HepG2 (cell line): Measurements from ENCODE around the gene MISP3. TPM values are rescaled to one million over a fixed set of nuclear protein-coding genes. Genes with fewer than 3 reads are reported as not detected.

Source experiments
- ARID2 ChIP-seq: sonication (generic); formaldehyde crosslinking; IDR thresholded peaks from 2 replicates; pipeline ENCODE4 v1.8.1; 2022; ENCODE audit warnings: mild to moderate bottlenecking, missing genetic modification reagents, borderline replicate concordance
- CAMTA2 ChIP-seq: sonication (generic); formaldehyde crosslinking; IDR thresholded peaks from 2 replicates; pipeline ENCODE4 v1.4.0; 2020; ENCODE audit warnings: mild to moderate bottlenecking, missing genetic modification reagents, borderline replicate concordance
- CENPBD1 ChIP-seq: sonication (generic); formaldehyde crosslinking; IDR thresholded peaks from 2 replicates; pipeline ENCODE4 v1.8.0; 2022; ENCODE audit warnings: missing genetic modification reagents, low read depth, mild to moderate bottlenecking, borderline replicate concordance
- EED ChIP-seq: sonication (generic); formaldehyde crosslinking; IDR thresholded peaks from 2 replicates; pipeline ENCODE4 v1.5.0; 2020; ENCODE audit warnings: mild to moderate bottlenecking, missing genetic modification reagents
- ETV5 ChIP-seq: IDR thresholded peaks from 2 replicates; pipeline ENCODE4 v1.6.1; 2018; ENCODE audit warnings: missing biosample characterization, missing genetic modification reagents, inconsistent platforms, borderline replicate concordance
- MYNN ChIP-seq: sonication (generic); formaldehyde crosslinking; IDR thresholded peaks from 2 replicates; pipeline ENCODE4 v1.4.0; 2020; ENCODE audit warnings: mild to moderate bottlenecking, low read depth, missing genetic modification reagents
- PHB2 ChIP-seq: fragments of 450-650 bp; IDR thresholded peaks from 2 replicates; pipeline ENCODE4 v1.6.1; 2018; ENCODE audit not compliant: partially characterized antibody
- PHF8 ChIP-seq: sonication (generic); formaldehyde crosslinking; IDR thresholded peaks from 2 replicates; pipeline ENCODE4 v1.5.0; 2020; ENCODE audit warnings: missing genetic modification reagents
- POLR2G ChIP-seq: fragments of 200-400 bp; formaldehyde crosslinking; IDR thresholded peaks from 2 replicates; pipeline ENCODE4 v1.6.1; 2018; ENCODE audit warnings: mild to moderate bottlenecking, low read depth, low read length, moderate library complexity
- U2AF1 ChIP-seq: fragments of 200-400 bp; formaldehyde crosslinking; optimal IDR thresholded peaks from 2 replicates; pipeline ENCODE3; 2017; ENCODE audit warnings: mild to moderate bottlenecking, low read depth, low read length
- ZBED4 ChIP-seq: sonication (generic); formaldehyde crosslinking; IDR thresholded peaks from 2 replicates; pipeline ENCODE4 v1.4.0; 2020; ENCODE audit warnings: missing genetic modification reagents, borderline replicate concordance
- ZNF263 ChIP-seq: sonication (generic); formaldehyde crosslinking; IDR thresholded peaks from 2 replicates; pipeline ENCODE4 v1.4.0; 2020; ENCODE audit warnings: missing genetic modification reagents
- ZNF547 ChIP-seq: sonication (generic); formaldehyde crosslinking; IDR thresholded peaks from 2 replicates; pipeline ENCODE4 v1.5.1; 2020; ENCODE audit warnings: mild to moderate bottlenecking, missing genetic modification reagents
- ZNF792 ChIP-seq: IDR thresholded peaks from 2 replicates; pipeline ENCODE4 v1.6.1; 2016
- polyA plus RNA-seq, 8 experiments: library from polyadenylated mRNA; depleted of rRNA in 3 of 8; stranded (reverse) in 7 of 8; unstranded in 1 of 8; fragments of >200 nt; fragmentation: Illumina TruSeq in 4 of 8; extraction: Trizol in 4 of 8; gene quantifications; 2 replicates each; pipeline versions ENCODE4 v1.2.1 to v1.2.3, GENCODE V29; 2011 to 2016; ENCODE audit warnings: low read depth in 4 of 8, missing spikeins in 1 of 8, mixed read lengths in 1 of 8; ENCODE audit not compliant: insufficient read depth in 1 of 8
- total RNA-seq, 5 experiments: library from RNA; depleted of rRNA; stranded (reverse); fragments of >200 nt; fragmentation: Illumina TruSeq; extraction: Trizol; gene quantifications; 2 replicates each; pipeline ENCODE4 v1.2.3, GENCODE V29; 2016; ENCODE audit warnings: low read depth in 1 of 5
- TF ChIP-seq, protein P1 (sequence below): sonication (generic); formaldehyde crosslinking; IDR thresholded peaks from 2 replicates; pipeline ENCODE4 v1.4.0; 2020; ENCODE audit warnings: mild to moderate bottlenecking, missing genetic modification reagents
- TF ChIP-seq, protein P2 (sequence below): sonication (generic); formaldehyde crosslinking; IDR thresholded peaks from 2 replicates; pipeline ENCODE4 v1.4.0; 2020; ENCODE audit warnings: missing genetic modification reagents
- TF ChIP-seq, protein P3 (sequence below): sonication (generic); formaldehyde crosslinking; IDR thresholded peaks from 2 replicates; pipeline ENCODE4 v1.5.0; 2020; ENCODE audit warnings: mild to moderate bottlenecking, missing genetic modification reagents, borderline replicate concordance

MISP3 gene
- total and polyA plus RNA-seq, 2 of the 13 experiments (the other 11 are each of a cell fraction or from before 2014, with no cell fraction given): 2.5 to 5.4 TPM

- TF ChIP-seq ZBED4 (CRISPR knock-in tag) (peak; percentile 17; the same call in 1 of the 2 replicates), ZNF792 (CRISPR knock-in tag) (no peak), U2AF1 (no peak), PHB2 (no peak), ETV5 (CRISPR knock-in tag) (peak; percentile 25; the same call in 1 of the 2 replicates), MYNN (CRISPR knock-in tag) (0 out of 2 replicates have a peak, but pooled peaks have one; percentile 29), ZNF263 (CRISPR knock-in tag) (peak; percentile 79), ARID2 (CRISPR knock-in tag) (peak; percentile 76; the same call in 1 of the 2 replicates), CAMTA2 (peak; percentile 83; the same call in 1 of the 2 replicates), EED (CRISPR knock-in tag) (peak; percentile 66; the same call in 1 of the 2 replicates), ZNF547 (CRISPR knock-in tag) (peak; percentile 73; the same call in 1 of the 2 replicates), PHF8 (peak; percentile 69), POLR2G (peak; percentile 48; the same call in 1 of the 2 replicates), CENPBD1 (no peak)
- TF ChIP-seq, protein P1, sequence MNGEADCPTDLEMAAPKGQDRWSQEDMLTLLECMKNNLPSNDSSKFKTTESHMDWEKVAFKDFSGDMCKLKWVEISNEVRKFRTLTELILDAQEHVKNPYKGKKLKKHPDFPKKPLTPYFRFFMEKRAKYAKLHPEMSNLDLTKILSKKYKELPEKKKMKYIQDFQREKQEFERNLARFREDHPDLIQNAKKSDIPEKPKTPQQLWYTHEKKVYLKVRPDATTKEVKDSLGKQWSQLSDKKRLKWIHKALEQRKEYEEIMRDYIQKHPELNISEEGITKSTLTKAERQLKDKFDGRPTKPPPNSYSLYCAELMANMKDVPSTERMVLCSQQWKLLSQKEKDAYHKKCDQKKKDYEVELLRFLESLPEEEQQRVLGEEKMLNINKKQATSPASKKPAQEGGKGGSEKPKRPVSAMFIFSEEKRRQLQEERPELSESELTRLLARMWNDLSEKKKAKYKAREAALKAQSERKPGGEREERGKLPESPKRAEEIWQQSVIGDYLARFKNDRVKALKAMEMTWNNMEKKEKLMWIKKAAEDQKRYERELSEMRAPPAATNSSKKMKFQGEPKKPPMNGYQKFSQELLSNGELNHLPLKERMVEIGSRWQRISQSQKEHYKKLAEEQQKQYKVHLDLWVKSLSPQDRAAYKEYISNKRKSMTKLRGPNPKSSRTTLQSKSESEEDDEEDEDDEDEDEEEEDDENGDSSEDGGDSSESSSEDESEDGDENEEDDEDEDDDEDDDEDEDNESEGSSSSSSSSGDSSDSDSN (CRISPR knock-in tag): peak; percentile 87
- TF ChIP-seq, protein P2, sequence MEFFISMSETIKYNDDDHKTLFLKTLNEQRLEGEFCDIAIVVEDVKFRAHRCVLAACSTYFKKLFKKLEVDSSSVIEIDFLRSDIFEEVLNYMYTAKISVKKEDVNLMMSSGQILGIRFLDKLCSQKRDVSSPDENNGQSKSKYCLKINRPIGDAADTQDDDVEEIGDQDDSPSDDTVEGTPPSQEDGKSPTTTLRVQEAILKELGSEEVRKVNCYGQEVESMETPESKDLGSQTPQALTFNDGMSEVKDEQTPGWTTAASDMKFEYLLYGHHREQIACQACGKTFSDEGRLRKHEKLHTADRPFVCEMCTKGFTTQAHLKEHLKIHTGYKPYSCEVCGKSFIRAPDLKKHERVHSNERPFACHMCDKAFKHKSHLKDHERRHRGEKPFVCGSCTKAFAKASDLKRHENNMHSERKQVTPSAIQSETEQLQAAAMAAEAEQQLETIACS (CRISPR knock-in tag): peak; percentile 58
- TF ChIP-seq, protein P3, sequence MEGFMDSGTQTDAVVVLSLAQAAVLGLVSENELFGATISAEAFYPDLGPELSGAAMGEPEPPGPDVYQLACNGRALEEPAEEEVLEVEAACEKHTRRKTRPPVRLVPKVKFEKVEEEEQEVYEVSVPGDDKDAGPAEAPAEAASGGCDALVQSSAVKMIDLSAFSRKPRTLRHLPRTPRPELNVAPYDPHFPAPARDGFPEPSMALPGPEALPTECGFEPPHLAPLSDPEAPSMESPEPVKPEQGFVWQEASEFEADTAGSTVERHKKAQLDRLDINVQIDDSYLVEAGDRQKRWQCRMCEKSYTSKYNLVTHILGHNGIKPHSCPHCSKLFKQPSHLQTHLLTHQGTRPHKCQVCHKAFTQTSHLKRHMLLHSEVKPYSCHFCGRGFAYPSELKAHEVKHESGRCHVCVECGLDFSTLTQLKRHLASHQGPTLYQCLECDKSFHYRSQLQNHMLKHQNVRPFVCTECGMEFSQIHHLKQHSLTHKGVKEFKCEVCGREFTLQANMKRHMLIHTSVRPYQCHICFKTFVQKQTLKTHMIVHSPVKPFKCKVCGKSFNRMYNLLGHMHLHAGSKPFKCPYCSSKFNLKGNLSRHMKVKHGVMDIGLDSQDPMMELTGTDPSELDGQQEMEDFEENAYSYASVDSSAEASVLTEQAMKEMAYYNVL: peak; percentile 59; the same call in 1 of the 2 replicates
Measured at GRCh38 chr19:14031719-14032480, 40.7 kb upstream of the MISP3 start, which contains the start of gene IL27RA (continued).
